H1 (cell line): ENCODE data around the gene STAM2. TPM values are rescaled to one million over a fixed set of nuclear protein-coding genes. Genes with fewer than 3 reads are reported as not detected.

Source experiments
- CBX5 ChIP-seq: fragments of 300-800, 300-1000 bp; sonication (generic); IDR thresholded peaks from 2 replicates; pipeline ENCODE4 v1.7.1; 2016; ENCODE audit warnings: antibody characterized with exemption, low read length, low read depth
- polyA plus RNA-seq, 7 experiments: library from polyadenylated mRNA; depleted of rRNA in 3 of 7; stranded (reverse) in 5 of 7; unstranded in 2 of 7; fragments of >200 nt in 5 of 7; fragments of 200-250 nt in 2 of 7; gene quantifications; 1 replicate in 5 of 7; 2 replicates in 1 of 7; 4 replicates in 1 of 7; pipeline versions ENCODE4 v1.2.1 to v1.2.3, GENCODE V29; 2011 to 2013; ENCODE audit warnings: missing spikeins in 2 of 7, mixed read lengths in 2 of 7
- total RNA-seq: library from RNA; stranded (reverse); fragmentation: NEBNext Ultra II Directional; extraction: Animal tissue kit (Norgen Biotek cat#: 25700); gene quantifications from 2 replicates; pipeline ENCODE4 v1.2.1, GENCODE V29; 2021
- TF ChIP-seq, protein P1 (sequence below), 3 experiments: IDR thresholded peaks; 1 replicate in 2 of 3; 2 replicates in 1 of 3; pipeline versions ENCODE4 v1.5.1 to v1.6.1; 2011; ENCODE audit warnings: low read length in 3 of 3, mild to moderate bottlenecking in 3 of 3, inconsistent platforms in 2 of 3, low read depth in 1 of 3, moderate library complexity in 1 of 3; ENCODE audit not compliant: insufficient read depth in 1 of 3; ENCODE audit errors: control extremely low read depth in 1 of 3

The STAM2 gene
- total and polyA plus RNA-seq, 2 of the 8 experiments (the other 6 are each of a cell fraction or from before 2014, with no cell fraction given) = 5.4 to 9.4 TPM

DNA sequence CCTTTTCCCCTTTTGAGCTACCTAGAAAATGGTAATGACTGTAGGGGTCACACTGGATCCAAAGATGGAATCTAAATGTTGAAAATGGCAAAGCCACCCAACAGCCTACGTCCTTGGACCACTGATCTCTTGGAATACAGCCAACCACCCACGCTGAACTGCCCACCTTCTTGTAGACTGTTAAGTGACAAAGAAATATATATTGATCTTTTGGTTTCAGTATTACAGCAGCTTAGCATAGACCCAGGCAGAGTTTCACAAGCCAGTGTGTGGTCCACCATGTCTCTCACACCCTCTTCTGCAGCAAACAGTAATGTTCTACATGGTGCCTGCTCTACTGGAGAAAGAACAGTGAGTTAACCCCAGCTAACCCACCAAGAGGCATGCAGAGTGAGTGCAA is 96.9 kb downstream of the STAM2 start (continued):
- TF ChIP-seq, protein P1, sequence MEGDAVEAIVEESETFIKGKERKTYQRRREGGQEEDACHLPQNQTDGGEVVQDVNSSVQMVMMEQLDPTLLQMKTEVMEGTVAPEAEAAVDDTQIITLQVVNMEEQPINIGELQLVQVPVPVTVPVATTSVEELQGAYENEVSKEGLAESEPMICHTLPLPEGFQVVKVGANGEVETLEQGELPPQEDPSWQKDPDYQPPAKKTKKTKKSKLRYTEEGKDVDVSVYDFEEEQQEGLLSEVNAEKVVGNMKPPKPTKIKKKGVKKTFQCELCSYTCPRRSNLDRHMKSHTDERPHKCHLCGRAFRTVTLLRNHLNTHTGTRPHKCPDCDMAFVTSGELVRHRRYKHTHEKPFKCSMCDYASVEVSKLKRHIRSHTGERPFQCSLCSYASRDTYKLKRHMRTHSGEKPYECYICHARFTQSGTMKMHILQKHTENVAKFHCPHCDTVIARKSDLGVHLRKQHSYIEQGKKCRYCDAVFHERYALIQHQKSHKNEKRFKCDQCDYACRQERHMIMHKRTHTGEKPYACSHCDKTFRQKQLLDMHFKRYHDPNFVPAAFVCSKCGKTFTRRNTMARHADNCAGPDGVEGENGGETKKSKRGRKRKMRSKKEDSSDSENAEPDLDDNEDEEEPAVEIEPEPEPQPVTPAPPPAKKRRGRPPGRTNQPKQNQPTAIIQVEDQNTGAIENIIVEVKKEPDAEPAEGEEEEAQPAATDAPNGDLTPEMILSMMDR (IDR thresholded peaks at IDR 0.05; ENCODE audit: control extremely low read depth in 1 of 3, insufficient read depth in 1 of 3, low read depth in 1 of 3, low read length in 3 of 3) = no peak
- TF ChIP-seq CBX5 = no peak
